GM21360 (cell line): ENCODE measurements around the gene GPN3.
"Not testable (repeated sequence)": the region's sequence is repeated elsewhere in the genome, so short reads cannot be mapped to it uniquely, and the experiment has no call there.

Source experiments
- ATAC-seq: cut with Tn5 transposase; IDR thresholded peaks from one replicate; pipeline ENCODE4 v1.9.1; 2021; ENCODE audit warnings: mild to moderate bottlenecking, moderate library complexity; ENCODE audit not compliant: unreplicated experiment

Gene GPN3

GRCh38 chr12:110449799-110450497 is 18.1 kb downstream of the GPN3 start, which contains the start of gene ARPC3:
Gene ARPC3, minus strand, starts transcription at chr12:110450337. Its CDS starts 77 bp downstream, at chr12:110450260.
- ATAC-seq: peak; percentile 86

- ATAC-seq: no peak
These were observed 23.6 kb downstream of the GPN3 start for GRCh38 chr12:110444455-110444854.

GRCh38 chr12:110436231-110436630 is 31.8 kb downstream of the GPN3 start:
- no peak for ATAC-seq

GRCh38 chr12:110431957-110432587 is 36.0 kb downstream of the GPN3 start:
- peak; percentile 18 for ATAC-seq

GRCh38 chr12:110429676-110430075 is 38.4 kb downstream of the GPN3 start:
- not testable (repeated sequence) for ATAC-seq

- no peak for ATAC-seq
These were observed 41.7 kb downstream of the GPN3 start for GRCh38 chr12:110426406-110426805.

- no peak for ATAC-seq
These were observed 43.8 kb downstream of the GPN3 start for GRCh38 chr12:110424237-110424636.

- ATAC-seq: no peak
These were observed 46.4 kb downstream of the GPN3 start for GRCh38 chr12:110421701-110422100.

GRCh38 chr12:110421159-110421661 is 46.8 kb downstream of the GPN3 start:
- no peak for ATAC-seq

GRCh38 chr12:110420644-110421043 is 47.4 kb downstream of the GPN3 start:
- not testable (repeated sequence) for ATAC-seq

- not testable (repeated sequence) for ATAC-seq
These were observed 50.9 kb downstream of the GPN3 start for GRCh38 chr12:110417113-110417512.

- not testable (repeated sequence) for ATAC-seq
These were observed 58.0 kb downstream of the GPN3 start for GRCh38 chr12:110410086-110410485.

GRCh38 chr12:110405126-110405662 is 62.9 kb downstream of the GPN3 start:
- ATAC-seq: not testable (repeated sequence)

GRCh38 chr12:110403976-110404682 is 63.9 kb downstream of the GPN3 start:
- no peak for ATAC-seq

GRCh38 chr12:110403146-110403975 is 64.7 kb downstream of the GPN3 start, which contains the start of gene ANAPC7:
Gene ANAPC7, minus strand, starts transcription at chr12:110403708. Its CDS starts 81 bp downstream, at chr12:110403627.
- ATAC-seq: peak; percentile 71
